ENCODE measurements around the gene KIF2B.
"Not testable (repeated sequence)": the region's sequence is repeated elsewhere in the genome, so short reads cannot be mapped to it uniquely, and the experiment has no call there.

Gene KIF2B, protein sequence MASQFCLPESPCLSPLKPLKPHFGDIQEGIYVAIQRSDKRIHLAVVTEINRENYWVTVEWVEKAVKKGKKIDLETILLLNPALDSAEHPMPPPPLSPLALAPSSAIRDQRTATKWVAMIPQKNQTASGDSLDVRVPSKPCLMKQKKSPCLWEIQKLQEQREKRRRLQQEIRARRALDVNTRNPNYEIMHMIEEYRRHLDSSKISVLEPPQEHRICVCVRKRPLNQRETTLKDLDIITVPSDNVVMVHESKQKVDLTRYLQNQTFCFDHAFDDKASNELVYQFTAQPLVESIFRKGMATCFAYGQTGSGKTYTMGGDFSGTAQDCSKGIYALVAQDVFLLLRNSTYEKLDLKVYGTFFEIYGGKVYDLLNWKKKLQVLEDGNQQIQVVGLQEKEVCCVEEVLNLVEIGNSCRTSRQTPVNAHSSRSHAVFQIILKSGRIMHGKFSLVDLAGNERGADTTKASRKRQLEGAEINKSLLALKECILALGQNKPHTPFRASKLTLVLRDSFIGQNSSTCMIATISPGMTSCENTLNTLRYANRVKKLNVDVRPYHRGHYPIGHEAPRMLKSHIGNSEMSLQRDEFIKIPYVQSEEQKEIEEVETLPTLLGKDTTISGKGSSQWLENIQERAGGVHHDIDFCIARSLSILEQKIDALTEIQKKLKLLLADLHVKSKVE

GRCh38 chr17:53822764-53823163 lies at the start of gene KIF2B:
TSS of gene KIF2B (plus strand) at chr17:53822927. CDS start at chr17:53823034, 107 bp downstream.
- FAIRE-seq, result no peak

GRCh38 chr17:53780320-53780719 lies 42.4 kb upstream of the KIF2B start:
- FAIRE-seq, result no peak

GRCh38 chr17:53791551-53791950 lies 31.2 kb upstream of the KIF2B start:
- FAIRE-seq, result no peak

DNA sequence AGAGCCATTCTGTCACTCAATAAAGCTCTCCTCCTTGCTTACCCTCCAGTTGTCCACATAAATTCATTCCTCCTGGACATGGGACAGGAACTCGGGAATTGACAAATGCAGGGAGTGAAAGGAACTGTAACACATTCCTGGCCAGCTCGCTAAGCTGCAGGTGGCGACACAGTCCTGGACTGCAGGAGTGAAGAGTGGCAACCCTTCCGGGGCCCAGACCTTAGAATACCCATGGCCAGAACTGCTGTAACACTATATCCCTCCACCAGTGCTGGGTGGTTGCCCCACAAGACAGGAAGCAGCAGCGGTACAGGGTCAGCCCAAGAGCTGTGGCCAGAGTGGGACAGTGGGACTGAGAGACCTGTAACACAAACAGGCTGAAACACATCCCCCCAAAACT lies 30.3 kb upstream of the KIF2B start:
- FAIRE-seq, result no peak

DNA sequence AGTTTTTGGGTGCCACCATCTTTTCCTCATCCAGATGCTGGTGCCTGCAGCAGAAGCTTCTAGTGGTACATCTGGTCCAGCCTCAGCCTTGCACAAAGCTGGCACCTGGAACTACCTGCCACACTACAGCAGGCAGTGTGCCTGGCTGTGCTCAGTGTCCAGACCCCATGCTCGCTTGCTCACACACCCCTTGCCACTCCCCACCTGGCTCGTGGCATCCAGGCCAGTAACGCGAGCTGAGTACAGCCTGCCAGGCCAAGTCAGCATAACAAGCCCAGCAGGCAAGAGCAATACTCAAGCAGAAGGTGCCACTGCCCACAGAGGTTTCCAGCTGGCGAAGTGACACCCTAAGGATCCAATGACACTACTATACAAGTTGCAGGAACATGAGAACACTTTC lies 29.7 kb upstream of the KIF2B start:
- FAIRE-seq, result no peak

DNA sequence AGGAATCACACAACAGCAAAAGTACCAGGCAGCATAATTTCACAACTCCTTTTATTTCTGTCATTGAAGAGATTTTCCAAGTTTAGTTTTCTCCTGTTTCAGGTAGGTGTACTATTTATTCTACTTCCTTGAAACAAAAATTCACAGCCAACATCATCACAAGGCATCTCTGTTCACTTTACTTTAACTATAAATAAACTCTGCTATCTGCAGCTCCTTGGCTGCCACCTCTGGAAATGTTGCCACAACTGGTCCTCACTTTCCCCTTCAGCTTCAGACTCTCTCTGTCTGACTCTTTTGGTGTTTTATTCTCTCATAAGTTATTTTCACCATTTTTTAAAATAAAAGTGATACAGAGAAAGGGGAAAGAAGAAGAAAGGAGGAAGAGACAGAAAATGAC lies 27.9 kb upstream of the KIF2B start:
- FAIRE-seq, result no peak

- no peak for FAIRE-seq
These were observed 26.1 kb upstream of the KIF2B start for GRCh38 chr17:53796642-53797041.

- no peak for FAIRE-seq
These were observed 25.2 kb upstream of the KIF2B start for GRCh38 chr17:53797501-53797900.

DNA sequence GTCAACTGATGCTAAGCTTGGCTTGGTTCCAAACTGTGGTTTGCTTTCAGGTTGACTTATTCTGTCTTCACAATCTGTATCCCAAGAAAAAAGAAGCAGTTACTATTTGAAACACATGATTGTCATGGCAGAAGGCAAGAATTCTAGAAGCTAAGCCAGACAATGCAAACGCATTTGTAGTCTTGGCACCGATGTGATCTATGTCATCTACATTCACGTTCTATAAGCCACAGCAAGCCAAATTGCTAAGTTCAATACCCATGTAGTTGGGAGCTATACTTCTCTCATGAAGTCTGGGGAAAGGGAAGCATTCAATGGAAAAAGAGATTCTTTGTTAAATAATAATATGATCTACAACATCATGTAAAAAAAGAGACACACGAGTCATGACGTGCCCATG lies 18.3 kb upstream of the KIF2B start:
- no peak for FAIRE-seq

DNA sequence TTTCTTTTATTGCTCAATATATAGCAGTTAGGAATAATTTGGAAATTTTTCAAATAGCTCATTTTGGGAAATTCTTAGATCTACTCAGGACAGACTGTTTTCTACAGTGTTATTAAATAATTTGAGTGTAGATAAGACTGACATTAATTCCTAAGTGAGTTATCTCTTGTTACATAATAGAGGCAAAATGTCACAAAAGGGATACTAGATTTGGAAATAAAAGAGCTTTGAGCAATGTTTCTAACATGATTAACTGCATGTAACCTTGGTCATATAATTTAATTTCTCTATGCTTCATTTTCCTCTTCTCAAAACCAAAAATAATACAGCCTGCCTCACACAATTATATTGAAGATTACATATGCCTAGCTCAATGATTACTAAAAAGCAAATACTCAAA lies 16.3 kb upstream of the KIF2B start:
- FAIRE-seq, result no peak

- FAIRE-seq, result no peak
These were observed 15.4 kb upstream of the KIF2B start for GRCh38 chr17:53807286-53807685.

- FAIRE-seq, result no peak
These were observed 4.5 kb upstream of the KIF2B start for GRCh38 chr17:53818271-53818670.

DNA sequence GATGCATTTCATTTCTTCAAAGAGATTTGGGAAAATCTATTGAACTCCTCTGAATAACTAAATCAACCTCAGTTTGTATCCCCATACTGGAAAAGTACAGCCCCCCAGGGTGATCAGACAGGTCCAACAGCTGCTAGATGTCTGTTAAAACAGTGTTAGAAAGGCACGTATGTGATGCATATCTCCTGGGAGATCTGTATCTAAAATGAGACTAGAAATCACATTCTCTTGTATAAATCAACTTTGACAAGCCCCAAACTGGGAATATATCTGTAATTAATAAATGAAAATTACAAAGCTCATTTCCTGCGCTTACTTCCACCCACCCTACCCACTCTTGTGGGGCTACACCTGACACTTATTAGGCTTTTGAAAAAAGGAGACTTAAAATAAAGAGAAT lies 3.8 kb upstream of the KIF2B start:
- FAIRE-seq, result no peak

DNA sequence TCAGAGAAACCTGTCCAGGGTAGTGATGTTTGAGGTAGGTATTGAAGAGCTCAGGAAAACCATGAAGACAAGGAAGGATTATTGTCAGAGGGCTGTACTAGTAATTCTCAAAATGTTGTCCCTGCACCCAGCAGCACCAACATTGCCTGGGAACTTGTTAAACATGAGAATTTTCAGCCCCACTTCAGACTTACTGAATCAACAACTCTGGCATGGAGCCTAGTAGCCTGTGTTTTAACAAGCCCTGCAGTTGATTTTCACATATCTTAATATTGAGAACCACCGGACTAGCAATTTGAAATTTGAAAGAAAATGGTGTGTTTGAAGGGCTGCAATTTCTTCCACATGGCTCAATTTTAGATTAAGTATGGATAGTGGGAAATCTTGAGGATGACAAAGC lies 2.8 kb upstream of the KIF2B start:
- FAIRE-seq, result no peak

DNA sequence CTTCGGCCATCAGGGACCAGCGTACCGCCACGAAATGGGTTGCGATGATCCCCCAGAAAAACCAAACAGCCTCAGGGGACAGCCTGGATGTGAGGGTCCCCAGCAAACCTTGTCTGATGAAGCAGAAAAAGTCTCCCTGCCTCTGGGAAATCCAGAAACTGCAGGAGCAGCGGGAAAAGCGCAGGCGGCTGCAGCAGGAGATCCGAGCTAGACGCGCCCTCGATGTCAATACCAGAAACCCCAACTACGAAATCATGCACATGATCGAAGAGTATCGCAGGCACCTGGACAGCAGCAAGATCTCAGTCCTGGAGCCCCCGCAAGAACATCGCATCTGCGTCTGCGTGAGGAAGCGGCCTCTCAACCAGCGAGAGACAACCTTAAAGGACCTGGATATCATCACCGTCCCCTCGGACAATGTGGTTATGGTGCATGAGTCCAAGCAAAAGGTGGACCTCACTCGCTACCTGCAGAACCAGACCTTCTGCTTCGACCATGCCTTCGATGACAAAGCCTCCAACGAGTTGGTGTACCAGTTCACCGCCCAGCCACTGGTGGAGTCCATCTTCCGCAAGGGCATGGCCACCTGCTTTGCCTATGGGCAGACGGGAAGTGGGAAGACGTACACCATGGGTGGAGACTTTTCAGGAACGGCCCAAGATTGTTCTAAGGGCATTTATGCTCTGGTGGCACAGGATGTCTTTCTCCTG lies 769 bp downstream of the KIF2B start:
- no peak for FAIRE-seq

- not testable (repeated sequence) for FAIRE-seq
These were observed 12.0 kb downstream of the KIF2B start for GRCh38 chr17:53834771-53835170.

DNA sequence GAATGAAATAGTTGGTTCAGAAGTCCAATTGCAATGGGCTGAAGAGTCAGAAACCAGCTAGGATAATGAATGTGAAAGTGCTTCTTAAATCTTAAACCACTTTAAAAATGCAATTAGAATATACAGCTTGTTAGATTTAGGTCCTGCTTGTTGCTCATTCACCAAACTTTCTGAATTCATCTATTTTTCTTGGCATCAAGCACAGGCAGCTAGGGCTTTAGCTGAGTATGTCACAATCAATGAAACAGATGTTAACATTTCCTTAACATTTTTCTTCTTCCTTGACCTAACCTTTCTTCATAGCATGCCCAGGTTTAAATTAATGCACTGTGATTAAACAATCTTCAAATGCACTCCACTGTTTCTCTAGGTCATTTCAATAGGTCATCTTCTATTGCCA lies 14.4 kb downstream of the KIF2B start:
- FAIRE-seq, result no peak

DNA sequence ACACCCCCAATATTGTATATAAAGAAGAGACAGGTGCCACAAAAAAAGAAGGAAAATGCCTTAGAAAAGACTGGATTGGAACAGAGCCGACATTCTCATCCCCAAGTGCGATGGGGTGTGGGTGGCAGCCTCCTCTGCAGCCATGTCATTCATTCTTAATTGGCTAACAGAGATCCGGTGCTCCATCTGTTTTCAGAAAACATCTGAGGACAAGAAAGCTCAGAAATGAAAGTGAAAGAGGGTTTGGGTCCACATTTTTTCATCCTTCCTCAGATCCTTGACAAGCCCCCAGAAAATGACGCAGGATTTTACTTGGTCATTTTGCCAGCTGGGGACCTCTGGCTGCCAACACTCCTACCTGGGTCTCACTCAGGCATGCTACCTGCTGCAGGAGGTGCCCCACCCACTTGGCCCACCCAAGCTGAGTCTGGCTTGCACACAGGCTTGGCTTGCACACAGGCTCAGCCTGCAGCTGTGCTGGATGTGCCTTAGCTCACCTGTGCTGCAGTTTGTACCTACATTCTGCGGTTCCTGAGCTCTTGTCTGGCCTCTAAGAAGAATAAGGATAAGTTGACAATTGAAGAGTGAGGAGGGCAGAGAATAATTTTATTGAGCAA lies 21.9 kb downstream of the KIF2B start:
- no peak for FAIRE-seq

DNA sequence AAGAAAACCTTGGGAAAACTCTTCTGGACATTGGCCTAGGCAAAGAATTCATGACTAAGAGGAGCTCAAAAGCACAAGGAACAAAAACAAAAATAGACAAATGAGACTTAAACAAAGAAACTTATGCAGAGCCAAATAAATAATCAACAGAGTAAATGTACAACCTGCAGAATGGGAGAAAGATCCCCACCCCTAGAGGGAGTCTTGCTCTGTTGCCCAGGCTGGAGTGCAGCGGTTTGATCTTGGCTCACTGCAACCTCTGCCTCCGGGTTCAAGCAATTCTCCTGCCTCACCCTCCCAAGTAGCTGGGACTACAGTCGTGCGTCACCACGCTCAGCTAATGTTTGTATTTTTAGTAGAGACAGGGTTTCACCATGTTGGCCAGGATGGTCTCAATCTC lies 48.4 kb downstream of the KIF2B start:
- not testable (repeated sequence) for FAIRE-seq
